ENCODE data around the gene NDUFAF2.
"Not testable (repeated sequence)": the region's sequence is repeated elsewhere in the genome, so short reads cannot be mapped to it uniquely, and the experiment has no call there.

The NDUFAF2 gene

GRCh38 chr5:60944904-60945812 is at the start of gene NDUFAF2, which contains the start of gene ERCC8:
Gene NDUFAF2, plus strand, starts transcription at chr5:60945205. Its CDS starts 51 bp downstream, at chr5:60945256.
Gene ERCC8, minus strand, starts transcription at chr5:60945070. Its CDS starts 62 bp downstream, at chr5:60945008.
- peak; percentile 77 to 84 (median 81) for DNase-seq (ENCODE audit: low read depth in 3 of 3)

- DNase-seq (ENCODE audit: low read depth in 3 of 3): no peak
These were observed 48.0 kb upstream of the NDUFAF2 start for GRCh38 chr5:60896991-60897390.

GRCh38 chr5:60903356-60903755 is 41.6 kb upstream of the NDUFAF2 start:
- DNase-seq (ENCODE audit: low read depth in 3 of 3): no peak

GRCh38 chr5:60916646-60917045 is 28.4 kb upstream of the NDUFAF2 start:
- no peak for DNase-seq (ENCODE audit: low read depth in 3 of 3)

- DNase-seq (ENCODE audit: low read depth in 3 of 3): no peak
These were observed 26.5 kb upstream of the NDUFAF2 start for GRCh38 chr5:60918466-60918865.

- no peak for DNase-seq (ENCODE audit: low read depth in 3 of 3)
These were observed 17.6 kb upstream of the NDUFAF2 start for GRCh38 chr5:60927450-60927849.

GRCh38 chr5:60929024-60929423 is 16.0 kb upstream of the NDUFAF2 start:
- no peak for DNase-seq (ENCODE audit: low read depth in 3 of 3)

- DNase-seq (ENCODE audit: low read depth in 3 of 3): no peak
These were observed 1.4 kb upstream of the NDUFAF2 start for GRCh38 chr5:60943624-60944023.

GRCh38 chr5:60945813-60946187 is 795 bp downstream of the NDUFAF2 start:
- peak in 1 of 3 experiments; percentile 10 for DNase-seq (ENCODE audit: low read depth in 3 of 3)

GRCh38 chr5:60948738-60949137 is 3.7 kb downstream of the NDUFAF2 start:
- no peak for DNase-seq (ENCODE audit: low read depth in 3 of 3)

GRCh38 chr5:60955239-60955638 is 10.2 kb downstream of the NDUFAF2 start:
- DNase-seq (ENCODE audit: low read depth in 3 of 3): no peak

- no peak for DNase-seq (ENCODE audit: low read depth in 3 of 3)
These were observed 13.1 kb downstream of the NDUFAF2 start for GRCh38 chr5:60958088-60958487.

GRCh38 chr5:60958712-60959111 is 13.7 kb downstream of the NDUFAF2 start:
- DNase-seq (ENCODE audit: low read depth in 3 of 3): no peak

GRCh38 chr5:60959156-60959555 is 14.2 kb downstream of the NDUFAF2 start:
- DNase-seq (ENCODE audit: low read depth in 3 of 3): no peak

GRCh38 chr5:60960591-60960990 is 15.6 kb downstream of the NDUFAF2 start:
- no peak for DNase-seq (ENCODE audit: low read depth in 3 of 3)

- DNase-seq (ENCODE audit: low read depth in 3 of 3): no peak
These were observed 16.7 kb downstream of the NDUFAF2 start for GRCh38 chr5:60961685-60962084.

GRCh38 chr5:60972231-60972630 is 27.2 kb downstream of the NDUFAF2 start:
- peak; percentile 36 to 43 (median 40) for DNase-seq (ENCODE audit: low read depth in 3 of 3)

GRCh38 chr5:60977956-60978737 is 33.1 kb downstream of the NDUFAF2 start:
- DNase-seq (ENCODE audit: low read depth in 3 of 3): no peak

- no peak for DNase-seq (ENCODE audit: low read depth in 3 of 3)
These were observed 34.0 kb downstream of the NDUFAF2 start for GRCh38 chr5:60978968-60979367.

- no peak for DNase-seq (ENCODE audit: low read depth in 3 of 3)
These were observed 35.5 kb downstream of the NDUFAF2 start for GRCh38 chr5:60980511-60980910.

- not testable (repeated sequence) for DNase-seq (ENCODE audit: low read depth in 3 of 3)
These were observed 37.1 kb downstream of the NDUFAF2 start for GRCh38 chr5:60982127-60982526.

- DNase-seq (ENCODE audit: low read depth in 3 of 3): no peak
These were observed 44.8 kb downstream of the NDUFAF2 start for GRCh38 chr5:60989790-60990189.

GRCh38 chr5:60992871-60993270 is 47.9 kb downstream of the NDUFAF2 start:
- no peak for DNase-seq (ENCODE audit: low read depth in 3 of 3)
